Measurements from ENCODE around the gene IL4I1. TPM values are rescaled to one million over a fixed set of nuclear protein-coding genes. Genes with fewer than 3 reads are reported as not detected.
A peak's percentile ranks its signal among the peaks of the same experiment; 100 is the strongest.

Gene IL4I1
- total and polyA plus RNA-seq, 7 donors, result 0.05 to 3.3 (median 0.39) TPM

GRCh38 chr19:49939721-49940481 is 43.2 kb upstream of the IL4I1 start:
- H3K36me3 ChIP-seq (ENCODE audit: insufficient read depth in 1 of 2, low read depth in 1 of 2), result no peaks in the 10 kb centered on the region
- no peak overlapping the region for H3K27ac ChIP-seq
- peaks cover 0 to 2% (median 0%) of the 10 kb centered on the region in 3 donors for H3K27me3 ChIP-seq (ENCODE audit: insufficient read depth in 3 of 3, low read length in 2 of 3)
- 69 to 73% (median 73%) methylated on average over 7 of the region's 7 CpGs for WGBS, 3 donors
- ATAC-seq (no peak), DNase-seq (no peak)
- intact Hi-C loops (cut with DNase I), result loop anchor here (5.0 to 10.0 kb wide), 2 partner anchors 42 to 195 kb away; no protein-coding TSS in a partner anchor
- no peak for TF ChIP-seq CTCF (IDR thresholded peaks at IDR 0.05)
- no peak overlapping the region for H3K4me3 ChIP-seq
- H3K9me3 ChIP-seq, result no peaks in the 10 kb centered on the region
- H3K4me1 ChIP-seq, result no peaks in the 10 kb centered on the region

DNA sequence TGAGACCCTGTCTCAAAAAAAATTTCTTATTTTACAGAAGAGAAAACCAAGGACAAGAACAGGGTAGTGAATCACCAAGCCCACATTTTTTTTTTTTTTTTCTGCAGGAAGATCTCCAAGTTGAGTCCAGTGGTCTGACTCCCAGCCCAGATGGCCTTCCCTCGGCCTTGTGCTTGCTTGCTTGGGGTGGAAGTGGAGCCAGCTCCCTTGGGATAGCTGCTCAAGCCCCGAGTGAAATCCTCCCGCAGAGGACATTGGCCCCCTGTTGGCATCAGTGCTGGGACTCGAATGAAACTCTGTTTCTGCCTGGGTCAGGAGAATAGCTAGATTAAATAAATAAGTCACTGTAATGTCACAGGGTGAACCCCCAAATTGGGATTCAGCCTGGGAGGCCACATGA is 42.0 kb upstream of the IL4I1 start:
- no peak for TF ChIP-seq CTCF (IDR thresholded peaks at IDR 0.05)
- intact Hi-C loops (cut with DNase I), result loop anchor here (5.0 to 10.0 kb wide), 2 partner anchors 44 to 196 kb away; no protein-coding TSS in a partner anchor
- no peaks in the 10 kb centered on the region for H3K36me3 ChIP-seq (ENCODE audit: insufficient read depth in 1 of 2, low read depth in 1 of 2)
- H3K27ac ChIP-seq, result no peak overlapping the region
- WGBS, 3 donors, result 33 to 49% (median 44%) methylated on average over 4 of the region's 4 CpGs
- no peak overlapping the region for H3K4me3 ChIP-seq
- no peaks in the 10 kb centered on the region for H3K9me3 ChIP-seq
- DNase-seq (no peak), ATAC-seq (no peak)
- H3K27me3 ChIP-seq (ENCODE audit: insufficient read depth in 3 of 3, low read length in 2 of 3), result peaks cover 0 to 2% (median 0%) of the 10 kb centered on the region in 3 donors
- no peaks in the 10 kb centered on the region for H3K4me1 ChIP-seq

GRCh38 chr19:49937750-49938381 is 41.2 kb upstream of the IL4I1 start:
- no peaks in the 10 kb centered on the region for H3K4me1 ChIP-seq
- no peaks in the 10 kb centered on the region for H3K36me3 ChIP-seq (ENCODE audit: insufficient read depth in 1 of 2, low read depth in 1 of 2)
- H3K9me3 ChIP-seq, result no peaks in the 10 kb centered on the region
- H3K27ac ChIP-seq, result no peak overlapping the region
- WGBS, 3 donors, result 16% methylated on average over 35 of the region's 35 CpGs
- DNase-seq (peak; percentile 81 to 88), ATAC-seq (peak; percentile 85 to 93 (median 88))
- H3K4me3 ChIP-seq, result peak overlapping the region; percentile 36
- TF ChIP-seq CTCF (IDR thresholded peaks at IDR 0.05), result peak; percentile 96
- intact Hi-C loops (cut with DNase I), result loop anchor here (1.0 to 10.0 kb wide), 3 partner anchors 44 to 197 kb away; no protein-coding TSS in a partner anchor
- peaks cover 0 to 2% (median 0%) of the 10 kb centered on the region in 3 donors for H3K27me3 ChIP-seq (ENCODE audit: insufficient read depth in 3 of 3, low read length in 2 of 3)

GRCh38 chr19:49936549-49936948 is 39.9 kb upstream of the IL4I1 start:
- ATAC-seq, result no peak

More at GRCh38 chr19:49936549-49936948, 39.9 kb upstream of the IL4I1 start:
- Histone ChIP-seq H3K9me3 (no peaks in the 10 kb centered on the region), H3K36me3 (ENCODE audit: insufficient read depth in 1 of 2, low read depth in 1 of 2) (peaks cover 0 to 2% of the 10 kb centered on the region in 2 donors), H3K27me3 (ENCODE audit: insufficient read depth in 3 of 3, low read length in 2 of 3) (peaks cover 0 to 2% (median 0%) of the 10 kb centered on the region in 3 donors), H3K4me3 (no peak overlapping the region), H3K27ac (no peak overlapping the region), H3K4me1 (no peaks in the 10 kb centered on the region)
- intact Hi-C loops (cut with DNase I), result loop anchor here (5.0 to 10.0 kb wide), 2 partner anchors 46 to 198 kb away; no protein-coding TSS in a partner anchor
- 53 to 66% (median 65%) methylated on average over 5 of the region's 5 CpGs for WGBS, 3 donors
- no peak for DNase-seq
- no peak for TF ChIP-seq CTCF (IDR thresholded peaks at IDR 0.05)
